H1 (cell line): ENCODE results near the gene DNASE1L1. TPM values are rescaled to one million over a fixed set of nuclear protein-coding genes. Genes with fewer than 3 reads are reported as not detected.
A peak's percentile ranks its signal among the peaks of the same experiment; 100 is the strongest.

ENCODE experiments used
- CTCF ChIA-PET: fragments of 300-600 bp; sonication (Branson Sonifier 250); formaldehyde crosslinking; loops from one replicate; lab custom pipeline; 2021; ENCODE audit not compliant: partially characterized antibody; lab: Charles Lee
- POLR2A ChIA-PET: fragments of 300-600 bp; sonication (Branson Sonifier 250); formaldehyde crosslinking; loops from one replicate; lab custom pipeline; 2021; ENCODE audit warnings: inconsistent platforms; ENCODE audit not compliant: partially characterized antibody; lab: Charles Lee
- DNase-seq, 2 experiments: peaks; one replicate each; pipeline versions ENCODE4 v3.0.0 to v3.0.0-alpha.2; 2010 to 2022; ENCODE audit warnings: low spot score in 2 of 2, low read depth in 1 of 2, mixed read lengths in 1 of 2
- FAIRE-seq: peaks from 2 replicates; lab custom pipeline; 2011; peaks lifted over from hg19 to GRCh38; lab: Jason Lieb, UNC
- H2AFZ ChIP-seq: 2 replicates; pipeline ENCODE4 v1.8.1; 2012; ENCODE audit warnings: low read length, inconsistent platforms
- H2AK5ac ChIP-seq: 2 replicates; pipeline ENCODE4 v1.6.1; 2013; ENCODE audit warnings: low read depth, low read length
- H2BK120ac ChIP-seq: replicated peaks from 2 replicates; pipeline ENCODE3; 2013; ENCODE audit warnings: low read depth, low read length, inconsistent platforms
- H2BK12ac ChIP-seq: 2 replicates; pipeline ENCODE4 v1.6.1; 2013; ENCODE audit warnings: low read depth, low read length
- H2BK15ac ChIP-seq: 2 replicates; pipeline ENCODE4 v1.6.1; 2013; ENCODE audit warnings: low read length
- H2BK20ac ChIP-seq: 2 replicates; pipeline ENCODE4 v1.6.1; 2013; ENCODE audit warnings: low read length
- H2BK5ac ChIP-seq: 2 replicates; pipeline ENCODE4 v1.6.1; 2013; ENCODE audit warnings: low read depth, low read length
- H3K14ac ChIP-seq: 2 replicates; pipeline ENCODE4 v1.6.1; 2013; ENCODE audit warnings: inconsistent platforms; ENCODE audit not compliant: insufficient read length
- H3K18ac ChIP-seq: 2 replicates; pipeline ENCODE4 v1.6.1; 2013; ENCODE audit warnings: low read length; ENCODE audit errors: extremely low read depth
- H3K23ac ChIP-seq: 2 replicates; pipeline ENCODE4 v1.6.1; 2013; ENCODE audit warnings: inconsistent platforms; ENCODE audit not compliant: insufficient read length
- H3K23me2 ChIP-seq: 2 replicates; pipeline ENCODE4 v1.6.1; 2013; ENCODE audit warnings: low read depth, low read length
- H3K27ac ChIP-seq: 2 replicates; pipeline ENCODE4 v1.6.1; 2011; ENCODE audit warnings: low read depth, low read length, inconsistent platforms
- H3K27me3 ChIP-seq, 4 experiments: replicated peaks in 1 of 4; 1 replicate in 1 of 4; 2 replicates in 3 of 4; pipeline versions ENCODE4 v1.6.1 to v1.8.1; 2011 to 2013; ENCODE audit warnings: low read length in 3 of 4, mild to moderate bottlenecking in 3 of 4, inconsistent platforms in 2 of 4, mixed read lengths in 2 of 4, moderate library complexity in 1 of 4; ENCODE audit not compliant: control insufficient read depth in 3 of 4, insufficient read depth in 3 of 4; ENCODE audit errors: extremely low read depth in 1 of 4
- H3K36me3 ChIP-seq, 4 experiments: 2 replicates each; pipeline versions ENCODE4 v1.6.1 to v1.8.1; 2011 to 2013; ENCODE audit warnings: mild to moderate bottlenecking in 4 of 4, low read length in 3 of 4, moderate library complexity in 2 of 4, control low read depth in 1 of 4, inconsistent platforms in 1 of 4; ENCODE audit not compliant: insufficient read depth in 4 of 4, control insufficient read depth in 2 of 4
- H3K4ac ChIP-seq: replicated peaks from 2 replicates; pipeline ENCODE3; 2013; ENCODE audit warnings: low read length, low read depth, mixed read lengths, inconsistent platforms; ENCODE audit not compliant: insufficient read length
- H3K4me1 ChIP-seq, 4 experiments: replicated peaks in 1 of 4; 1 replicate in 1 of 4; 2 replicates in 3 of 4; pipeline versions ENCODE4 v1.6.1 to v1.8.1; 2011 to 2013; ENCODE audit warnings: low read length in 3 of 4, inconsistent platforms in 2 of 4, mixed read lengths in 1 of 4; ENCODE audit not compliant: insufficient read depth in 4 of 4, control insufficient read depth in 3 of 4
- H3K4me2 ChIP-seq, 2 experiments: 2 replicates each; pipeline versions ENCODE4 v1.6.1 to v1.8.1; 2011 to 2013; ENCODE audit warnings: low read depth in 2 of 2, low read length in 2 of 2, control low read depth in 1 of 2, inconsistent platforms in 1 of 2, mild to moderate bottlenecking in 1 of 2; ENCODE audit not compliant: insufficient read depth in 1 of 2
- H3K4me3 ChIP-seq, 4 experiments: fragments of 200-600, 300-600 bp in 1 of 4; sonication (generic), shearing (Covaris generic), sonication (Bioruptor Twin) in 1 of 4; 2 replicates each; pipeline versions ENCODE4 v1.5.1 to v1.8.1; 2011 to 2016; ENCODE audit warnings: low read length in 4 of 4, low read depth in 3 of 4, control low read depth in 2 of 4, inconsistent platforms in 2 of 4, mild to moderate bottlenecking in 2 of 4, mixed read lengths in 1 of 4, moderate library complexity in 1 of 4; ENCODE audit not compliant: insufficient read depth in 2 of 4; ENCODE audit errors: extremely low read depth in 1 of 4
- H3K56ac ChIP-seq: replicated peaks from 2 replicates; pipeline ENCODE3; 2013; ENCODE audit warnings: low read depth, mild to moderate bottlenecking, mixed read lengths, low read length, inconsistent platforms; ENCODE audit not compliant: insufficient read length
- H3K79me1 ChIP-seq: 2 replicates; pipeline ENCODE4 v1.6.1; 2013; ENCODE audit warnings: low read depth, low read length, control low read depth
- H3K79me2 ChIP-seq, 2 experiments: 2 replicates each; pipeline versions ENCODE4 v1.6.1 to v1.8.1; 2012 to 2013; ENCODE audit warnings: low read length in 2 of 2, mild to moderate bottlenecking in 2 of 2, inconsistent platforms in 1 of 2; ENCODE audit not compliant: insufficient read depth in 2 of 2, control insufficient read depth in 1 of 2
- H3K9ac ChIP-seq, 4 experiments: replicated peaks in 1 of 4; 1 replicate in 1 of 4; 2 replicates in 3 of 4; pipeline versions ENCODE4 v1.6.1 to v1.8.1; 2011 to 2013; ENCODE audit warnings: low read depth in 3 of 4, low read length in 3 of 4, control low read depth in 2 of 4, mild to moderate bottlenecking in 2 of 4, moderate library complexity in 2 of 4, inconsistent platforms in 1 of 4; ENCODE audit errors: extremely low read depth in 1 of 4
- H3K9me3 ChIP-seq, 2 experiments: 2 replicates each; pipeline versions ENCODE4 v1.6.1 to v1.8.1; 2012 to 2013; ENCODE audit warnings: mild to moderate bottlenecking in 2 of 2, moderate library complexity in 2 of 2, control low read depth in 1 of 2, inconsistent platforms in 1 of 2, low read depth in 1 of 2, low read length in 1 of 2, mixed read lengths in 1 of 2; ENCODE audit not compliant: insufficient read depth in 2 of 2
- H4K20me1 ChIP-seq, 2 experiments: replicated peaks in 1 of 2; 2 replicates each; pipeline versions ENCODE3 to v1.8.1; 2011 to 2013; ENCODE audit warnings: inconsistent platforms in 2 of 2, low read length in 2 of 2, mild to moderate bottlenecking in 1 of 2; ENCODE audit not compliant: insufficient read depth in 2 of 2, control insufficient read depth in 1 of 2
- H4K5ac ChIP-seq: 2 replicates; pipeline ENCODE4 v1.6.1; 2013; ENCODE audit warnings: low read length, low read depth, mixed read lengths, inconsistent platforms; ENCODE audit not compliant: insufficient read length
- H4K8ac ChIP-seq: 2 replicates; pipeline ENCODE4 v1.8.0; 2013; ENCODE audit warnings: mild to moderate bottlenecking, moderate library complexity, low read length, inconsistent platforms; ENCODE audit not compliant: insufficient read depth; ENCODE audit errors: extremely low read depth
- H4K91ac ChIP-seq: replicated peaks from 2 replicates; pipeline ENCODE3; 2013; ENCODE audit warnings: low read length, mixed read lengths, inconsistent platforms; ENCODE audit not compliant: insufficient read length
- CBX5 ChIP-seq: fragments of 300-800, 300-1000 bp; sonication (generic); IDR thresholded peaks from 2 replicates; pipeline ENCODE4 v1.7.1; 2016; ENCODE audit warnings: antibody characterized with exemption, low read length, low read depth
- CEBPB ChIP-seq: IDR thresholded peaks from 2 replicates; pipeline ENCODE4 v1.6.1; 2012; ENCODE audit warnings: low read depth, low read length
- CTBP2 ChIP-seq: IDR thresholded peaks from 2 replicates; pipeline ENCODE4 v1.7.0; 2011; ENCODE audit warnings: borderline replicate concordance, mild to moderate bottlenecking, moderate library complexity, mixed read lengths, low read length; ENCODE audit not compliant: insufficient read depth, insufficient read length
- E2F6 ChIP-seq: IDR thresholded peaks from 2 replicates; pipeline ENCODE4 v1.6.1; 2012; ENCODE audit warnings: inconsistent platforms
- HDAC2 ChIP-seq, 2 experiments: fragments of 300-600 bp in 1 of 2; sonication (generic) in 1 of 2; IDR thresholded peaks; 2 replicates each; pipeline ENCODE4 v1.6.1; 2011 to 2012; ENCODE audit warnings: low read depth in 2 of 2, low read length in 2 of 2, mild to moderate bottlenecking in 2 of 2, moderate library complexity in 2 of 2, borderline replicate concordance in 1 of 2, inconsistent platforms in 1 of 2
- HDAC6 ChIP-seq: IDR thresholded peaks from one replicate; pipeline ENCODE4 v1.7.1; 2012; ENCODE audit warnings: low read depth, mild to moderate bottlenecking, inconsistent platforms, low read length, moderate library complexity
- JUN ChIP-seq: IDR thresholded peaks from 2 replicates; pipeline ENCODE4 v1.6.1; 2011; ENCODE audit warnings: low read depth, mild to moderate bottlenecking, improper control_type of control experiment, low read length
- POLR2A ChIP-seq, 2 experiments: IDR thresholded peaks; 1 replicate in 1 of 2; 2 replicates in 1 of 2; pipeline ENCODE4 v1.6.1; 2011; ENCODE audit warnings: low read depth in 2 of 2, low read length in 2 of 2, mild to moderate bottlenecking in 2 of 2; ENCODE audit errors: control extremely low read depth in 1 of 2
- TAF1 ChIP-seq: IDR thresholded peaks from 2 replicates; pipeline ENCODE4 v1.6.1; 2011; ENCODE audit warnings: mild to moderate bottlenecking, low read depth, low read length
- WGBS, 2 experiments: shearing (Covaris generic) in 1 of 2; methylation state at CpG; one replicate each; pipeline versions ENCODE4 v1.1.6 to v1.1.7; 2013 to 2015; ENCODE audit warnings: low lambda C conversion rate in 2 of 2, mixed read lengths in 2 of 2, inconsistent platforms in 1 of 2, low coverage in 1 of 2, missing lambda C conversion rate in 1 of 2; ENCODE audit not compliant: insufficient replicate concordance in 2 of 2, insufficient coverage in 1 of 2, insufficient read length in 1 of 2; ENCODE audit errors: extremely low coverage in 1 of 2, missing lambda C conversion rate in 1 of 2; 5-methylcytosine and 5-hydroxymethylcytosine counted together
- polyA plus RNA-seq, 7 experiments: library from polyadenylated mRNA; depleted of rRNA in 3 of 7; stranded (reverse) in 5 of 7; unstranded in 2 of 7; fragments of >200 nt in 5 of 7; fragments of 200-250 nt in 2 of 7; gene quantifications; 1 replicate in 5 of 7; 2 replicates in 1 of 7; 4 replicates in 1 of 7; pipeline versions ENCODE4 v1.2.1 to v1.2.3, GENCODE V29; 2011 to 2013; ENCODE audit warnings: missing spikeins in 2 of 7, mixed read lengths in 2 of 7
- total RNA-seq: library from RNA; stranded (reverse); fragmentation: NEBNext Ultra II Directional; extraction: Animal tissue kit (Norgen Biotek cat#: 25700); gene quantifications from 2 replicates; pipeline ENCODE4 v1.2.1, GENCODE V29; 2021
- TF ChIP-seq, protein P1 (sequence below): IDR thresholded peaks from 2 replicates; pipeline ENCODE4 v1.6.1; 2011; ENCODE audit warnings: low read depth, mild to moderate bottlenecking, low read length; ENCODE audit not compliant: insufficient read depth

DNASE1L1 gene
- total and polyA plus RNA-seq, 2 of the 8 experiments (the other 6 are each of a cell fraction or from before 2014, with no cell fraction given) = 8.7 to 30.0 TPM

GRCh38 chrX:154378059-154378798 lies 30.8 kb downstream of the DNASE1L1 start:
- peak overlapping the region; percentile 24 for H4K5ac ChIP-seq
- peak overlapping the region; percentile 81; the same call in 1 of the 2 replicates for H3K27ac ChIP-seq
- H3K14ac ChIP-seq = no peak overlapping the region
- H2BK120ac ChIP-seq = no peak overlapping the region
- CTCF ChIA-PET = no interaction called here
- no peak overlapping the region for H3K4ac ChIP-seq
- no peak overlapping the region for H2AFZ ChIP-seq
- H3K4me1 ChIP-seq = peaks cover 0 to 26% (median 14%) of the 10 kb centered on the region in 4 experiments; a peak in 6 of 7 replicates
- no peak overlapping the region for H4K91ac ChIP-seq
- H3K23ac ChIP-seq = no peak overlapping the region
- peaks cover 0 to 3% (median 0%) of the 10 kb centered on the region in 4 experiments; a peak in 2 of 7 replicates for H3K27me3 ChIP-seq
- no peaks in the 10 kb centered on the region for H3K9me3 ChIP-seq
- peaks cover 4% of the 10 kb centered on the region; the same call in 1 of the 2 replicates for H3K23me2 ChIP-seq
- no peak overlapping the region for H2BK15ac ChIP-seq
- no peak overlapping the region for H2BK20ac ChIP-seq
- no peak overlapping the region for H2BK12ac ChIP-seq
- no peak overlapping the region; the same call in 1 of the 2 replicates for H3K18ac ChIP-seq
- 5% methylated on average over 28 of the region's 79 CpGs; no CpG with 5 or more reads in 1 of the 2 experiments for WGBS, 2 experiments
- DNase-seq (no peak), FAIRE-seq (no peak)
- H3K4me2 ChIP-seq = peak overlapping the region; percentile 66 to 76
- no peaks in the 10 kb centered on the region for H3K79me1 ChIP-seq
- H4K8ac ChIP-seq = peak overlapping the region; percentile 92
- H4K20me1 ChIP-seq = peaks cover 0 to 2% of the 10 kb centered on the region in 2 experiments
- no peak overlapping the region for H2AK5ac ChIP-seq
- H3K9ac ChIP-seq = peak overlapping the region; percentile 49 to 73 (median 56)
- H2BK5ac ChIP-seq = no peak overlapping the region
- H3K56ac ChIP-seq = peak overlapping the region; percentile 16
- H3K4me3 ChIP-seq = peak overlapping the region; percentile 32 to 61 (median 42)
- POLR2A ChIA-PET = interaction anchor here (0.6 to 6.5 kb wide), 8 partner anchors 9 to 30 kb away, joined by 3 to 107 read pairs (median 10); partner anchors contain the start of genes DNASE1L1 and RPL10
- H3K36me3 ChIP-seq = peaks cover 0 to 26% (median 0%) of the 10 kb centered on the region in 4 experiments; a peak in 2 of 8 replicates
- H3K79me2 ChIP-seq = peaks cover 0 to 13% of the 10 kb centered on the region in 2 experiments; a peak in 2 of 4 replicates
- TF ChIP-seq JUN (no peak), CBX5 (no peak), CEBPB (no peak), E2F6 (peak; percentile 57), CTBP2 (no peak), POLR2A (IDR thresholded peaks at IDR 0.05; ENCODE audit: control extremely low read depth in 1 of 2, low read depth in 2 of 2, low read length in 2 of 2) (peak in 1 of 2 experiments; percentile 61; a peak in 1 of 3 replicates), TAF1 (peak; percentile 65; the same call in 1 of the 2 replicates), HDAC6 (no peak), HDAC2 (IDR thresholded peaks at IDR 0.05; ENCODE audit: borderline replicate concordance in 1 of 2, low read depth in 2 of 2, low read length in 2 of 2) (no peak)
- TF ChIP-seq, protein P1, sequence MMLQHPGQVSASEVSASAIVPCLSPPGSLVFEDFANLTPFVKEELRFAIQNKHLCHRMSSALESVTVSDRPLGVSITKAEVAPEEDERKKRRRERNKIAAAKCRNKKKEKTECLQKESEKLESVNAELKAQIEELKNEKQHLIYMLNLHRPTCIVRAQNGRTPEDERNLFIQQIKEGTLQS = no peak
